ENCODE measurements around the gene ATG3. TPM values are rescaled to one million over a fixed set of nuclear protein-coding genes. Genes with fewer than 3 reads are reported as not detected.

Gene ATG3
- total and polyA plus RNA-seq, 9 of the 15 experiments (the other 6 are each of a cell fraction or from before 2014, with no cell fraction given) = 48.7 to 107 (median 64.7) TPM

DNA sequence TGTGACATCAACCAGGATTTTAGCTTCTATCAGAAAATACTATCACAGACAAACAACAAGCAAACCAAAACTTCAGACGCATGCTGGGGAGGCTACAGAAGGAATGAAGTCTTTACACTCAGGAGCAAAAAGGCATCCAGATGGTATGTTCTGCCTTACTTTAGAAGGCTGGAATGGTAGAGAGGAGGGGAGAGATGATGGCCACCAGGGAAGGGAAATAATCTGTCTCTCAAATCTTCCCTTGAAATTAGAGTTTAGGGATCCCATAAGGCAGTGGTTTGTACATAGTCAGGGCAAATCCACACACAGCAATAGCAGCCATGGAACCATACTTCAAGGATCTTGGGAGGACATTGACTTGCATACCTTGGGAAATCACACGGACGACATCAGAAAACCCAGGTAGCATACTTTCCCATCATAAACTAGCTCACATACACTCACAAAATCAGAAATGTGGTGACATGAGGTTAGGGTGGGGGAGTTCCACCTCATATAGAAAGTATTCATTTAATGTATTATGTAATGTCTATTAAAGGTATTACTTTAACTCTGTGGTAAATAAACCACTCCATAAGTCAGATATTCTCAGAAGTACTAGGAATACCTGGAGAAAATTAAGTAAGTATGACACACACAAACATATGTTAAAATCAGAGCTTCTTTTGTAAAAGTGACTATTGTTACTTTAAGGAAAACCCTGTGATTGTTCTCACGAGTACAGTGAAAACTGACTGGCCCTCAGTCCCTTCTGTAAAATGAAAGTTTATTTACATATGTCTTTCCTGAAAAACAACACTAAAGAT is 71.9 kb downstream of the ATG3 start:
- Histone ChIP-seq H3K4me1 (replicated peaks in 1 of 2; ENCODE audit: control insufficient read depth in 2 of 2, insufficient read depth in 2 of 2, low read length in 2 of 2) (no peaks in the 10 kb centered on the region), H3K27me3 (ENCODE audit: control insufficient read depth in 2 of 2, insufficient read depth in 2 of 2, low read length in 2 of 2) (no peaks in the 10 kb centered on the region; a peak in 1 of 5 replicates), H3K9me3 (replicated peaks; ENCODE audit: control insufficient read depth, insufficient read depth, low read depth, low read length) (no peaks in the 10 kb centered on the region), H3K9ac (ENCODE audit: insufficient read depth in 1 of 2, low read depth in 2 of 2, low read length in 2 of 2) (no peak overlapping the region), H3K9me1 (ENCODE audit: control insufficient read depth, insufficient read depth, low read length) (no peaks in the 10 kb centered on the region), H3K4me3 (no peak overlapping the region), H3K27ac (ENCODE audit: extremely low read depth, low read depth, low read length) (no peak overlapping the region), H4K20me1 (replicated peaks; ENCODE audit: control insufficient read depth, insufficient read depth, low read length) (no peaks in the 10 kb centered on the region), H3K36me3 (ENCODE audit: control insufficient read depth, insufficient read depth, low read length) (no peaks in the 10 kb centered on the region), H3K4me2 (ENCODE audit: insufficient read depth, low read length) (no peak overlapping the region), H2AFZ (ENCODE audit: low read depth, low read length) (no peak overlapping the region), H3K79me2 (ENCODE audit: control insufficient read depth, insufficient read depth, low read length) (no peaks in the 10 kb centered on the region)
- POLR2A ChIA-PET = interaction anchor here (1.2 kb wide), 1 partner anchor 12 kb away, joined by 4 read pairs; no protein-coding TSS in a partner anchor
- FAIRE-seq (no peak), ATAC-seq (no peak), DNase-seq (ENCODE audit: extremely low read depth in 1 of 4, low spot score in 3 of 4) (no peak)
- BruUV-seq (replicated peaks) = no TSS peak
- WGBS (ENCODE audit: insufficient coverage, low coverage, missing lambda C conversion rate) = 0% methylated on average over 4 of the region's 4 CpGs
- in situ Hi-C loops (cut with MboI) (no loop called here), intact Hi-C loops (cut with micrococcal nuclease) (no loop called here)
- TF ChIP-seq L3MBTL2 (IDR thresholded peaks at IDR 0.05) = no peak
- no peak for TF ChIP-seq JUN (IDR thresholded peaks at IDR 0.05; ENCODE audit: borderline replicate concordance, low read depth, low read length)
- no peak for TF ChIP-seq JUN (CRISPR knock-in tag; IDR thresholded peaks at IDR 0.05; ENCODE audit: borderline replicate concordance)
- TF ChIP-seq CEBPB (tag; IDR thresholded peaks at IDR 0.05) = no peak
- TF ChIP-seq PTBP1 (IDR thresholded peaks at IDR 0.05; ENCODE audit: low read depth, low read length) = no peak
- TF ChIP-seq, protein P1, sequence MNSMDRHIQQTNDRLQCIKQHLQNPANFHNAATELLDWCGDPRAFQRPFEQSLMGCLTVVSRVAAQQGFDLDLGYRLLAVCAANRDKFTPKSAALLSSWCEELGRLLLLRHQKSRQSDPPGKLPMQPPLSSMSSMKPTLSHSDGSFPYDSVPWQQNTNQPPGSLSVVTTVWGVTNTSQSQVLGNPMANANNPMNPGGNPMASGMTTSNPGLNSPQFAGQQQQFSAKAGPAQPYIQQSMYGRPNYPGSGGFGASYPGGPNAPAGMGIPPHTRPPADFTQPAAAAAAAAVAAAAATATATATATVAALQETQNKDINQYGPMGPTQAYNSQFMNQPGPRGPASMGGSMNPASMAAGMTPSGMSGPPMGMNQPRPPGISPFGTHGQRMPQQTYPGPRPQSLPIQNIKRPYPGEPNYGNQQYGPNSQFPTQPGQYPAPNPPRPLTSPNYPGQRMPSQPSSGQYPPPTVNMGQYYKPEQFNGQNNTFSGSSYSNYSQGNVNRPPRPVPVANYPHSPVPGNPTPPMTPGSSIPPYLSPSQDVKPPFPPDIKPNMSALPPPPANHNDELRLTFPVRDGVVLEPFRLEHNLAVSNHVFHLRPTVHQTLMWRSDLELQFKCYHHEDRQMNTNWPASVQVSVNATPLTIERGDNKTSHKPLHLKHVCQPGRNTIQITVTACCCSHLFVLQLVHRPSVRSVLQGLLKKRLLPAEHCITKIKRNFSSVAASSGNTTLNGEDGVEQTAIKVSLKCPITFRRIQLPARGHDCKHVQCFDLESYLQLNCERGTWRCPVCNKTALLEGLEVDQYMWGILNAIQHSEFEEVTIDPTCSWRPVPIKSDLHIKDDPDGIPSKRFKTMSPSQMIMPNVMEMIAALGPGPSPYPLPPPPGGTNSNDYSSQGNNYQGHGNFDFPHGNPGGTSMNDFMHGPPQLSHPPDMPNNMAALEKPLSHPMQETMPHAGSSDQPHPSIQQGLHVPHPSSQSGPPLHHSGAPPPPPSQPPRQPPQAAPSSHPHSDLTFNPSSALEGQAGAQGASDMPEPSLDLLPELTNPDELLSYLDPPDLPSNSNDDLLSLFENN (IDR thresholded peaks at IDR 0.05; ENCODE audit: low read depth in 2 of 2, low read length in 2 of 2) = no peak
- no peak for TF ChIP-seq MIER1 (IDR thresholded peaks at IDR 0.05; ENCODE audit: low read depth)
- TF ChIP-seq PHF8 (IDR thresholded peaks at IDR 0.05; ENCODE audit: borderline replicate concordance, low read length) = no peak
- TF ChIP-seq DDX20 (tag; IDR thresholded peaks at IDR 0.05; ENCODE audit: low read depth) = no peak
- TF ChIP-seq CBX8 (IDR thresholded peaks at IDR 0.05; ENCODE audit: borderline replicate concordance, extremely low read depth, low read depth, low read length, poor library complexity, severe bottlenecking) = no peak
- TF ChIP-seq HEY1 (CRISPR knock-in tag; IDR thresholded peaks at IDR 0.05; ENCODE audit: borderline replicate concordance) = no peak
- no peak for TF ChIP-seq ZSCAN29 (IDR thresholded peaks at IDR 0.05)
- CTCF ChIA-PET (ENCODE audit: low intra/inter-chr PET ratio) = no interaction called here
